GM19328 (cell line): ENCODE results near the gene CUL3.
"Not testable (repeated sequence)": the region's sequence is repeated elsewhere in the genome, so short reads cannot be mapped to it uniquely, and the experiment has no call there.

ENCODE experiments used
- ATAC-seq: cut with Tn5 transposase; IDR thresholded peaks from one replicate; pipeline ENCODE4 v1.9.1; 2021; ENCODE audit warnings: mild to moderate bottlenecking, moderate library complexity; ENCODE audit not compliant: unreplicated experiment

The CUL3 gene

GRCh38 chr2:224583033-224583432 lies 2.1 kb downstream of the CUL3 start:
- not testable (repeated sequence) for ATAC-seq

- no peak for ATAC-seq
These were observed 4.9 kb downstream of the CUL3 start for GRCh38 chr2:224580248-224580647.

GRCh38 chr2:224579411-224579810 lies 5.8 kb downstream of the CUL3 start:
- no peak for ATAC-seq

GRCh38 chr2:224577541-224577940 lies 7.6 kb downstream of the CUL3 start:
- ATAC-seq = no peak

- peak; percentile 57 for ATAC-seq
These were observed 9.0 kb downstream of the CUL3 start for GRCh38 chr2:224576088-224576715.

- no peak for ATAC-seq
These were observed 10.6 kb downstream of the CUL3 start for GRCh38 chr2:224574423-224575084.

- no peak for ATAC-seq
These were observed 11.4 kb downstream of the CUL3 start for GRCh38 chr2:224573724-224574123.

- ATAC-seq = no peak
These were observed 12.8 kb downstream of the CUL3 start for GRCh38 chr2:224572338-224572737.

DNA sequence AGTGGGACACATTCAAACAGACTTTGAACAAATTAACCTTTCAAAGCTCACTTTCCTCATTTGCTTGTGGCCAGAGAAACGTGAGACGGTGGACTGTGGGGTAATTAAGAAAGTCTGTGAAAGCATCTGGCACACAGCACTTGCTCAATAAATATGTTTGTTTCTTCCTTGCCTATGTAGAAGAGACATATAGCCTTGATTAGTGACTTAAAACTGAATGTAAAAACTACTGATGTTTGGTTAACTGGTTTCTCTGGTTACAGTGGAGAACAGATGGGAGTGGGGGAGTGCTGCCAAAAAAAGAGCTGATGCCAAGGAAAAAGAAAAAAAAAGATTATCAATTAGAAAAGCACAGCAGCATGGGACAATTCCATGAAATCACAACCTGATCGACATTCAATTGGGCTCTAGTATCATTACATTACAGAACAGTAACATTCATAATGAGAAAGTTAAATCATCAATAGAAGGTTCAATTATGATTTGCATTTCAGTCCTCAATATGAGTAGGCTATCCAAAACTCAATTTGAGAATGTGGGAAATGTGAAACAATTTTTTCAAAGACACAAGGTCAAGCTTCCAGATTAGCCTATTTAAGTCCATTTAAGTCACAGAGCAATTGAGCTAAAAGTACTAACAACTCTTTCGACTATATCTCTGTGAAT lies 14.7 kb downstream of the CUL3 start:
- no peak for ATAC-seq

GRCh38 chr2:224569654-224570053 lies 15.5 kb downstream of the CUL3 start:
- no peak for ATAC-seq

DNA sequence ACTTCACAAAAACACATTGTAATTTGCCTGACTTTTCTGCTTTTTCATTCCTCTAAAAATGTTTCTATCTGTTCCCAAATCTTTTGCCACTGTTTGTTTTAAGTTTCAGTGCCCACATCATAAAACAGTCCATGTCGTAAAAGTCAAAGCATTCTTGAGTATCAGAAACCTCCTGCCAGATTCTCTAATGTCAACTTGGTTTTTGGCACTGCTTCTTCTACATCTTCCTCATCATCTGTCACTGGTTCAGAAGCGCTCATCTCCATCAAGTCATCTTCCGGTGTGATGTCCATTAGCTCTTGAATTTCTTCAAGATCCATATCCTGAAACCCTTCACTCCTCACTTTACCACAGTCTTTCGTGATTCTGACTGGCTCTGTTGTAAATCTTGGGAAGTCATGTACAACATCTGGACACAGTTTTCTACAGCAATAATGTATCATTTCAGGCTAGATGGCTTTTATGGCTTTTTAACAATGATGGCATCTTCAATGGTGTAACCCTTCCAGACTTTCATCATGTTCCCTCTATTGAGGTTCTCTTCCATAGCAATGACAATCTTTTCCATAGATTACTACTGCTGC lies 19.6 kb downstream of the CUL3 start:
- ATAC-seq = no peak

- no peak for ATAC-seq
These were observed 21.6 kb downstream of the CUL3 start for GRCh38 chr2:224563537-224563936.

DNA sequence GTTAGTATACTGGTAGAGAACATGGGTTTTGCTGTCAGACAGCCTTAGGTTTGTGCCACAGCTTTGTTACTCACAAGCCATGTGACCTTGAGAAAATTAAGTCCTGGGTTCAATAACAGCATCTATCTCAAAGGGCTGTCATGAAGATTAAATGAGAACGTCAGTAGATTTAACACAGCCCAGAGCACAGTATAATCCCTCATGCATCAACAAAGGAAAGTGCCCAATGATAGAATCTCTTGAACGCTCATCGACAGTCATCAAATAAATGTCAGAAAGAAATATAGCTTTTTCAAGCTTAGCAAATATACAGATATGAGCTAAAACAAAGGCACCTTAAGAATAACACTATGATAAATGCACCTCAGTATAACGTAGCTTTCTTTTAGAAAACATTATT lies 22.3 kb downstream of the CUL3 start:
- no peak for ATAC-seq

DNA sequence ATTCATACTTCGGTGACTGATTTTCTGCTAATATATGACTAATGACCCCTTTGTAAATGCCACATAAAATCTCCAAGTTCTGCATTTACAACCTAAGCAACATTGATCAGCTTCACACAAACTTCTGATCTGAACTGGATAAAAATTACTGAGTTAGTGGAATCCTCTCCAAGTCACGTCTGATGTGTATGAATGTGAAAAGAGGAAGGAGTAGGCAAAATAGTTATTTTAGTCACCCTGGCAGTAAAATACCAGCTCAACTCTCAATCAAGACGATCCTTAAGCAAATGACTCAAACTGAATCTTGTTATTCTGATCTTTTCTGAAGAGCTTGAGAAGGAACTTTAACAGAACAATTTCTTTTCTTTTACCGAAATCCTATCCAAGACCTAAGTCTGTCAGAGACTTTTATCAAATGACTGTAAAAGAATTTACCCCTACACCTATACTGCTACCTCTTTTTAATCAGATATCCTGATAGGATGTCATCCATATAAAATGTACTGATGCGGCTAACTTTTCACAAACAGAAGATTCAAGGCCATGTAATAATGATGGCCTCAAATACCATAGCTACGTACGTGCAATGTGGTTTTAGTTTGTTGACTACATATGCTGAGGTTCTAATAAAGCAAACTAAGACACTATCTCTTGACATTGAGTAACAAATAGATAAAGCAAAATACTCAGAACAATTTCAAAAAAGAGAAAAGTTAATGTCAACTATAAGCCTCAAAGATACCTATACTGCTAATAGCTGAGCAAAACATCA lies 23.7 kb downstream of the CUL3 start:
- ATAC-seq = no peak

GRCh38 chr2:224560549-224560948 lies 24.6 kb downstream of the CUL3 start:
- ATAC-seq = no peak

GRCh38 chr2:224557610-224558009 lies 27.6 kb downstream of the CUL3 start:
- no peak for ATAC-seq

GRCh38 chr2:224556381-224556780 lies 28.8 kb downstream of the CUL3 start:
- ATAC-seq = no peak

- no peak for ATAC-seq
These were observed 29.3 kb downstream of the CUL3 start for GRCh38 chr2:224555823-224556366.

GRCh38 chr2:224552771-224553170 lies 32.4 kb downstream of the CUL3 start:
- ATAC-seq = no peak

DNA sequence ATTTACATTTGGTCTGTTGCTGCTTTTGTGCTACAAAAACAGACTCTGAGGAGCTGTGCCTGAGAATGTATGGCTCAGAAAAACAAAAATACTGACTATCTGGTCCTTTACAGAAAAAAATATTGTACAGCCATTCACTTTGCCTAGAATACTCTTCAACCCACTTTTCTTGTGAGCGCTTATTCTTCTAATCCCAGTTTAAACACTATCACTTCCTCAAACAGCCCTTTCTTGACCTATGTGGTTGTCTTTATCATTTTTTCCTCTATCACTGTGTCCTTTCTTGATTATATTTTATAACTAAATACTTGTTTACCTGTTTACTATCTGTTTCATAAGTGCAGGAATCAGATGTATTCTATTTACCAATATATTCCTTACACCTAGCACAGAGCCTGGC lies 33.5 kb downstream of the CUL3 start:
- ATAC-seq = no peak

DNA sequence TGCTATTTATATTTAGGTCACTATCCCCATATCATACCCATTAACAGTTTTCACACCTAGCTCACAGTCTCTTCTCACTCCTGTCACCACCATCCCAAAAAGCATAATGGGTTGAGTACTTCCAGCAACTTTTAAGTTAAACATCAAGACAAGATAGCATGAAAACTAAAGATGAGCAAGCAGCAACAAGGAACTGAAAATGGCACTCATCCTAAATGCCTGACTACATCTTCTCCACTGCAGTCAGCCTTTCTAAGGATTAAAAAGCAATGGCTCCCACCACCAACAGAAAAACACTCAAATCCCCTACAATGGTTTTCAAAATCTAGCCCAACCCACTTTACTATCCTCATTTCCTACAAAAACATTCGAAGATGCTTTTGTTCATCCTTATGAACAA lies 38.2 kb downstream of the CUL3 start:
- ATAC-seq = no peak
